Upper lobe of left lung (tissue), 6 donors: Measurements from ENCODE around the gene CST6. TPM values are rescaled to one million over a fixed set of nuclear protein-coding genes. Genes with fewer than 3 reads are reported as not detected.

Experiments
- ATAC-seq, 2 donors: fragments of 200-7000 bp; cut with Tn5 transposase; one replicate each; pipeline ENCODE4 v1.9.1; 2022; ENCODE audit warnings: mild to moderate bottlenecking in 2 of 2, moderate library complexity in 2 of 2; ENCODE audit not compliant: low FRiP score in 2 of 2
- DNase-seq, 2 donors: peaks; one replicate each; pipeline ENCODE4 v3.0.0-alpha.2; 2019 to 2020
- H3K27ac ChIP-seq, 4 donors: fragments of 200-600 bp; sonication (generic); one replicate each; pipeline ENCODE4 v1.5.1; 2016 to 2019
- H3K27me3 ChIP-seq, 4 donors: fragments of 200-600 bp; sonication (generic); one replicate each; pipeline ENCODE4 v1.5.1; 2017 to 2019
- H3K36me3 ChIP-seq, 4 donors: fragments of 200-600 bp; sonication (generic); one replicate each; pipeline ENCODE4 v1.5.1; 2016 to 2019
- H3K4me1 ChIP-seq, 4 donors: fragments of 200-600 bp; sonication (generic); one replicate each; pipeline ENCODE4 v1.5.1; 2018 to 2019
- H3K4me3 ChIP-seq, 4 donors: fragments of 200-600 bp; sonication (generic); one replicate each; pipeline ENCODE4 v1.5.1; 2017 to 2019; ENCODE audit warnings: mild to moderate bottlenecking in 2 of 4, moderate library complexity in 1 of 4
- H3K9me3 ChIP-seq, 4 donors: fragments of 200-600 bp; sonication (generic); one replicate each; pipeline ENCODE4 v1.5.1; 2018 to 2019
- CTCF ChIP-seq, 6 experiments: fragments of 450-650 bp in 4 of 6; fragments of 200-600 bp in 2 of 6; sonication (generic) in 2 of 6; IDR thresholded peaks; one replicate each; pipeline ENCODE4 v1.5.1; 2016 to 2019; ENCODE audit warnings: antibody characterized with exemption in 6 of 6
- EP300 ChIP-seq, 4 donors: sonication (generic); formaldehyde crosslinking; IDR thresholded peaks; one replicate each; pipeline ENCODE4 v1.5.1; 2017; ENCODE audit warnings: antibody characterized with exemption in 4 of 4, control low read depth in 2 of 4
- POLR2A ChIP-seq, 4 donors: fragments of 450-650 bp; IDR thresholded peaks; one replicate each; pipeline ENCODE4 v1.5.1; 2016 to 2017; ENCODE audit warnings: antibody characterized with exemption in 4 of 4, mild to moderate bottlenecking in 2 of 4
- POLR2AphosphoS5 ChIP-seq, 2 donors: sonication (generic); formaldehyde crosslinking; IDR thresholded peaks; one replicate each; pipeline ENCODE4 v1.5.1; 2017; ENCODE audit warnings: antibody characterized with exemption in 2 of 2
- WGBS, 2 donors: methylation state at CpG; one replicate each; pipeline ENCODE4 v1.1.5; 2017 to 2018; 5-methylcytosine and 5-hydroxymethylcytosine counted together
- total RNA-seq, 6 donors: library from RNA; depleted of rRNA in 4 of 6; stranded (reverse); fragments of >200 nt in 4 of 6; gene quantifications; one replicate each; pipeline versions ENCODE4 v1.1.0 to v1.2.1, GENCODE V29; 2016 to 2021
- donor health status: DM: no; HTN: no; CAD: no; lungs with moderate emphysema.
- donor health status: DM: no; HTN: yes; CAD: no; lungs with severe emphysema.

The CST6 gene
- total RNA-seq, 6 donors from 2014 or later, result 12.6 to 68.1 (median 30.5) TPM

GRCh38 chr11:65975771-65976170, 36.0 kb upstream of the CST6 start:
- DNase-seq (no peak), ATAC-seq (no peak)
- no peaks in the 10 kb centered on the region for H3K9me3 ChIP-seq
- no peak overlapping the region for H3K4me3 ChIP-seq
- no peaks in the 10 kb centered on the region for H3K4me1 ChIP-seq
- WGBS, 2 donors, result 91 to 95% methylated on average over 9 of the region's 9 CpGs
- H3K27me3 ChIP-seq, result no peaks in the 10 kb centered on the region
- no peak for TF ChIP-seq EP300 (IDR thresholded peaks at IDR 0.05)
- TF ChIP-seq POLR2AphosphoS5 (IDR thresholded peaks at IDR 0.05), result no peak
- no peak for TF ChIP-seq POLR2A (IDR thresholded peaks at IDR 0.05)
- no peak for TF ChIP-seq CTCF (IDR thresholded peaks at IDR 0.05)
- H3K27ac ChIP-seq, result no peak overlapping the region
- H3K36me3 ChIP-seq, result peaks cover 11 to 60% (median 47%) of the 10 kb centered on the region in 4 donors

- ATAC-seq (no peak), DNase-seq (peak in 1 of 2 donors; percentile 74)
- H3K4me1 ChIP-seq, result no peaks in the 10 kb centered on the region
- 83 to 88% methylated on average over 36 to 42 of the region's 43 CpGs for WGBS, 2 donors
- no peak overlapping the region for H3K27ac ChIP-seq
- no peak overlapping the region for H3K4me3 ChIP-seq
- TF ChIP-seq POLR2AphosphoS5 (IDR thresholded peaks at IDR 0.05) (no peak), EP300 (IDR thresholded peaks at IDR 0.05) (no peak), POLR2A (IDR thresholded peaks at IDR 0.05) (no peak), CTCF (IDR thresholded peaks at IDR 0.05) (no peak)
- no peaks in the 10 kb centered on the region for H3K27me3 ChIP-seq
- H3K9me3 ChIP-seq, result no peaks in the 10 kb centered on the region
- peaks cover 11 to 60% (median 47%) of the 10 kb centered on the region in 4 donors for H3K36me3 ChIP-seq
Observed at GRCh38 chr11:65976216-65977176, 35.3 kb upstream of the CST6 start.

- TF ChIP-seq CTCF (IDR thresholded peaks at IDR 0.05) (no peak), POLR2AphosphoS5 (IDR thresholded peaks at IDR 0.05) (no peak), EP300 (IDR thresholded peaks at IDR 0.05) (no peak), POLR2A (IDR thresholded peaks at IDR 0.05) (no peak)
- 91 to 95% methylated on average over 24 to 28 of the region's 29 CpGs for WGBS, 2 donors
- peaks cover 11 to 51% (median 42%) of the 10 kb centered on the region in 4 donors for H3K36me3 ChIP-seq
- ATAC-seq (no peak), DNase-seq (peak in 1 of 2 donors; percentile 78)
- no peak overlapping the region for H3K4me3 ChIP-seq
- no peaks in the 10 kb centered on the region for H3K27me3 ChIP-seq
- H3K9me3 ChIP-seq, result no peaks in the 10 kb centered on the region
- H3K4me1 ChIP-seq, result no peaks in the 10 kb centered on the region
- no peak overlapping the region for H3K27ac ChIP-seq
Observed at GRCh38 chr11:65977621-65978390, 34.0 kb upstream of the CST6 start.

GRCh38 chr11:65978391-65979238, 33.2 kb upstream of the CST6 start:
- TF ChIP-seq POLR2A (IDR thresholded peaks at IDR 0.05), result no peak
- no peak for TF ChIP-seq CTCF (IDR thresholded peaks at IDR 0.05)
- no peak for TF ChIP-seq EP300 (IDR thresholded peaks at IDR 0.05)
- TF ChIP-seq POLR2AphosphoS5 (IDR thresholded peaks at IDR 0.05), result no peak

More at GRCh38 chr11:65978391-65979238, 33.2 kb upstream of the CST6 start:
- H3K4me1 ChIP-seq, result no peaks in the 10 kb centered on the region
- peak in 1 of 2 donors; percentile 72 for DNase-seq
- 93 to 97% methylated on average over 34 of the region's 34 CpGs for WGBS, 2 donors
- H3K36me3 ChIP-seq, result peaks cover 11 to 45% (median 38%) of the 10 kb centered on the region in 4 donors
- no peak for ATAC-seq
- H3K4me3 ChIP-seq, result no peak overlapping the region
- no peaks in the 10 kb centered on the region for H3K9me3 ChIP-seq
- no peaks in the 10 kb centered on the region for H3K27me3 ChIP-seq
- no peak overlapping the region for H3K27ac ChIP-seq
